NCI-H146 treated with DMSO at 0.1 percent for 48 hours (cell line): ENCODE results near the gene FBXO8.
"Not testable (repeated sequence)": the region's sequence is repeated elsewhere in the genome, so short reads cannot be mapped to it uniquely, and the experiment has no call there.

Source experiments
- DNase-seq: peaks from one replicate; lab custom pipeline; 2025; ENCODE audit not compliant: unreplicated experiment; lab: John Stamatoyannopoulos, UW

The FBXO8 gene

GRCh38 chr4:174284487-174284886 is 1.0 kb upstream of the FBXO8 start:
- DNase-seq = no peak

- DNase-seq = peak; percentile 70
Observed at GRCh38 chr4:174282836-174283506, 496 bp downstream of the FBXO8 start.

GRCh38 chr4:174281901-174282300 is 1.6 kb downstream of the FBXO8 start:
- DNase-seq = no peak

GRCh38 chr4:174281182-174281737 is 2.2 kb downstream of the FBXO8 start:
- no peak for DNase-seq

GRCh38 chr4:174279433-174280155 is 3.9 kb downstream of the FBXO8 start:
- DNase-seq = no peak

- DNase-seq = peak; percentile 64
Observed at GRCh38 chr4:174278467-174278866, 5.0 kb downstream of the FBXO8 start.

- no peak for DNase-seq
Observed at GRCh38 chr4:174277433-174277832, 6.0 kb downstream of the FBXO8 start.

GRCh38 chr4:174275101-174275500 is 8.4 kb downstream of the FBXO8 start:
- DNase-seq = peak; percentile 58

GRCh38 chr4:174274436-174274835 is 9.0 kb downstream of the FBXO8 start:
- no peak for DNase-seq

- peak; percentile 23 for DNase-seq
Observed at GRCh38 chr4:174273930-174274329, 9.5 kb downstream of the FBXO8 start.

- DNase-seq = no peak
Observed at GRCh38 chr4:174266416-174266815, 17.1 kb downstream of the FBXO8 start.

- DNase-seq = peak; percentile 25
Observed at GRCh38 chr4:174265916-174266315, 17.6 kb downstream of the FBXO8 start.

GRCh38 chr4:174263445-174263736 is 20.1 kb downstream of the FBXO8 start:
- DNase-seq = no peak

- DNase-seq = peak; percentile 15
Observed at GRCh38 chr4:174262624-174263444, 20.6 kb downstream of the FBXO8 start.

GRCh38 chr4:174261432-174261831 is 22.0 kb downstream of the FBXO8 start:
- DNase-seq = not testable (repeated sequence)

- no peak for DNase-seq
Observed at GRCh38 chr4:174260099-174260498, 23.4 kb downstream of the FBXO8 start.

GRCh38 chr4:174259580-174259979 is 23.9 kb downstream of the FBXO8 start:
- no peak for DNase-seq

GRCh38 chr4:174256277-174256713 is 27.2 kb downstream of the FBXO8 start:
- no peak for DNase-seq

GRCh38 chr4:174255786-174256185 is 27.7 kb downstream of the FBXO8 start:
- no peak for DNase-seq

- no peak for DNase-seq
Observed at GRCh38 chr4:174255374-174255773, 28.1 kb downstream of the FBXO8 start.

GRCh38 chr4:174254613-174255012 is 28.9 kb downstream of the FBXO8 start:
- no peak for DNase-seq

GRCh38 chr4:174252412-174252811 is 31.1 kb downstream of the FBXO8 start:
- DNase-seq = no peak
